ENCODE measurements around the gene HGD.

- no peak for TF ChIP-seq POLR2A (IDR thresholded peaks at IDR 0.05)
- no peak for TF ChIP-seq POLR2AphosphoS5 (IDR thresholded peaks at IDR 0.05)
- TF ChIP-seq CTCF (IDR thresholded peaks at IDR 0.05), result no peak
- no peak for TF ChIP-seq EP300 (IDR thresholded peaks at IDR 0.05)
Measured at GRCh38 chr3:120688121-120688520, 6.1 kb upstream of the HGD start.
